IMR-90 (cell line): ENCODE results near the gene TSSK2. TPM values are rescaled to one million over a fixed set of nuclear protein-coding genes. Genes with fewer than 3 reads are reported as not detected.

Experiments
- ATAC-seq: fragments of 200-7000 bp; cut with Tn5 transposase; 2 replicates; pipeline ENCODE4 v1.9.1; 2020; ENCODE audit warnings: low read depth, mild to moderate bottlenecking, moderate library complexity
- BruUV-seq: library from RNA; stranded (reverse); fragments of 400-500 nt; replicated peaks from 2 replicates; lab custom pipeline; 2021; lab: Mats Ljungman, UMichigan
- CTCF ChIA-PET: fragments of 300-600 bp; formaldehyde crosslinking; extraction: SDS; loops from one replicate; lab custom pipeline; 2021; ENCODE audit warnings: antibody characterized with exemption; lab: Yijun Ruan, JAX
- POLR2A ChIA-PET: fragments of 300-600 bp; sonication (Branson Sonifier 250); formaldehyde crosslinking; loops from one replicate; lab custom pipeline; 2022; ENCODE audit warnings: antibody characterized with exemption; ENCODE audit not compliant: unreplicated experiment; lab: Charles Lee
- DNase-seq: peaks from one replicate; pipeline ENCODE4 v3.0.0; 2013
- H2AFZ ChIP-seq: replicated peaks from 2 replicates; pipeline ENCODE3; 2013; ENCODE audit warnings: low read length, mild to moderate bottlenecking; ENCODE audit not compliant: poor library complexity
- H2AK5ac ChIP-seq: 2 replicates; pipeline ENCODE4 v1.6.1; 2013; ENCODE audit warnings: low read depth, low read length, inconsistent platforms
- H2AK9ac ChIP-seq: replicated peaks from 2 replicates; pipeline ENCODE3; 2013; ENCODE audit warnings: mild to moderate bottlenecking, low read depth, low read length, moderate library complexity; ENCODE audit not compliant: poor library complexity
- H2BK120ac ChIP-seq: 2 replicates; pipeline ENCODE4 v1.6.1; 2013; ENCODE audit warnings: low read depth, low read length, inconsistent platforms
- H2BK15ac ChIP-seq: 3 replicates; pipeline ENCODE4 v1.6.1; 2013; ENCODE audit warnings: low read depth, low read length, inconsistent platforms
- H2BK20ac ChIP-seq: 2 replicates; pipeline ENCODE4 v1.6.1; 2013; ENCODE audit warnings: low read depth, mild to moderate bottlenecking, inconsistent platforms, low read length, moderate library complexity
- H2BK5ac ChIP-seq: 2 replicates; pipeline ENCODE4 v1.6.1; 2013; ENCODE audit warnings: mild to moderate bottlenecking, low read depth, low read length, inconsistent platforms; ENCODE audit not compliant: poor library complexity, severe bottlenecking
- H3K14ac ChIP-seq: replicated peaks from 2 replicates; pipeline ENCODE4 v1.6.1; 2013; ENCODE audit warnings: low read depth, low read length, inconsistent platforms
- H3K18ac ChIP-seq: 2 replicates; pipeline ENCODE4 v1.6.1; 2013; ENCODE audit warnings: low read depth, low read length, control low read depth
- H3K23ac ChIP-seq: 2 replicates; pipeline ENCODE4 v1.6.1; 2013; ENCODE audit warnings: low read depth, low read length, inconsistent platforms
- H3K27ac ChIP-seq: 2 replicates; pipeline ENCODE4 v1.5.1; 2013; ENCODE audit warnings: mild to moderate bottlenecking, control low read depth, low read length; ENCODE audit not compliant: insufficient read depth
- H3K27me3 ChIP-seq: 2 replicates; pipeline ENCODE4 v1.6.1; 2013; ENCODE audit warnings: low read length; ENCODE audit not compliant: control insufficient read depth, insufficient read depth
- H3K36me3 ChIP-seq: 2 replicates; pipeline ENCODE4 v1.6.1; 2013; ENCODE audit warnings: low read length, mixed read lengths; ENCODE audit not compliant: control insufficient read depth, insufficient read depth
- H3K4ac ChIP-seq: 2 replicates; pipeline ENCODE4 v1.6.1; 2013; ENCODE audit warnings: low read depth, low read length, inconsistent platforms
- H3K4me1 ChIP-seq: 2 replicates; pipeline ENCODE4 v1.6.1; 2013; ENCODE audit warnings: low read length, mixed read lengths; ENCODE audit not compliant: control insufficient read depth, insufficient read depth
- H3K4me2 ChIP-seq: 2 replicates; pipeline ENCODE4 v1.6.1; 2013; ENCODE audit warnings: low read depth, mild to moderate bottlenecking, control low read depth, low read length, moderate library complexity
- H3K4me3 ChIP-seq: 2 replicates; pipeline ENCODE4 v1.5.1; 2013; ENCODE audit warnings: low read depth, mild to moderate bottlenecking, control low read depth, low read length, moderate library complexity; ENCODE audit not compliant: insufficient read depth
- H3K56ac ChIP-seq: 2 replicates; pipeline ENCODE4 v1.6.1; 2013; ENCODE audit warnings: low read length, inconsistent platforms; ENCODE audit not compliant: insufficient read depth; ENCODE audit errors: extremely low read depth
- H3K79me1 ChIP-seq, 2 experiments: 2 replicates each; pipeline ENCODE4 v1.6.1; 2013; ENCODE audit warnings: low read length in 2 of 2, inconsistent platforms in 1 of 2, low read depth in 1 of 2
- H3K9ac ChIP-seq: 2 replicates; pipeline ENCODE4 v1.6.1; 2013; ENCODE audit warnings: low read depth, low read length, control low read depth
- H3K9me1 ChIP-seq: 2 replicates; pipeline ENCODE4 v1.6.1; 2013; ENCODE audit warnings: low read length, inconsistent platforms; ENCODE audit not compliant: insufficient read depth
- H3K9me3 ChIP-seq: 2 replicates; pipeline ENCODE4 v1.6.1; 2013; ENCODE audit warnings: low read length; ENCODE audit not compliant: control insufficient read depth, insufficient read depth
- H4K20me1 ChIP-seq: 2 replicates; pipeline ENCODE4 v1.6.1; 2013; ENCODE audit warnings: low read length, inconsistent platforms; ENCODE audit not compliant: insufficient read depth
- H4K5ac ChIP-seq: 2 replicates; pipeline ENCODE4 v1.6.1; 2013; ENCODE audit warnings: mild to moderate bottlenecking, low read depth, low read length, control low read depth
- H4K8ac ChIP-seq, 2 experiments: 2 replicates each; pipeline ENCODE4 v1.6.1; 2013; ENCODE audit warnings: low read depth in 2 of 2, low read length in 2 of 2, control low read depth in 1 of 2, inconsistent platforms in 1 of 2
- H4K91ac ChIP-seq: 2 replicates; pipeline ENCODE4 v1.6.1; 2013; ENCODE audit warnings: low read depth, low read length, inconsistent platforms; ENCODE audit not compliant: insufficient read depth
- BHLHE40 ChIP-seq: fragments of 150-350 bp; IDR thresholded peaks from 2 replicates; pipeline ENCODE4 v1.6.1; 2016; ENCODE audit warnings: mild to moderate bottlenecking, low read depth, low read length
- CEBPB ChIP-seq: IDR thresholded peaks from 2 replicates; pipeline ENCODE4 v1.6.1; 2012; ENCODE audit warnings: low read depth, low read length, improper control_type of control experiment
- CHD1 ChIP-seq: IDR thresholded peaks from 2 replicates; pipeline ENCODE4 v1.6.1; 2012; ENCODE audit warnings: low read depth, low read length, improper control_type of control experiment
- FOS ChIP-seq: fragments of 150-350 bp; IDR thresholded peaks from 2 replicates; pipeline ENCODE4 v1.6.1; 2016; ENCODE audit warnings: low read depth, low read length
- MAFK ChIP-seq: IDR thresholded peaks from 2 replicates; pipeline ENCODE4 v1.6.1; 2012; ENCODE audit warnings: low read depth, low read length, improper control_type of control experiment
- MAZ ChIP-seq: IDR thresholded peaks from 2 replicates; pipeline ENCODE4 v1.6.1; 2012; ENCODE audit warnings: low read depth, mild to moderate bottlenecking, low read length, improper control_type of control experiment, moderate library complexity, borderline replicate concordance
- MXI1 ChIP-seq: IDR thresholded peaks from 2 replicates; pipeline ENCODE4 v1.6.1; 2012; ENCODE audit warnings: low read depth, mild to moderate bottlenecking, low read length, moderate library complexity, borderline replicate concordance
- NFE2L2 ChIP-seq: fragments of 150-350 bp; IDR thresholded peaks from 2 replicates; pipeline ENCODE4 v1.6.1; 2016; ENCODE audit warnings: low read depth, mild to moderate bottlenecking, low read length
- POLR2A ChIP-seq: IDR thresholded peaks from 2 replicates; pipeline ENCODE4 v1.6.1; 2012; ENCODE audit warnings: mild to moderate bottlenecking, low read depth, low read length
- RCOR1 ChIP-seq: IDR thresholded peaks from 2 replicates; pipeline ENCODE4 v1.6.1; 2012; ENCODE audit warnings: mild to moderate bottlenecking, low read length, improper control_type of control experiment; ENCODE audit not compliant: insufficient replicate concordance
- RFX5 ChIP-seq: IDR thresholded peaks from 2 replicates; pipeline ENCODE4 v1.8.0; 2012; ENCODE audit warnings: low read depth, mild to moderate bottlenecking, low read length, moderate library complexity
- SMC3 ChIP-seq: fragments of 150-350 bp; IDR thresholded peaks from 2 replicates; pipeline ENCODE4 v1.6.1; 2016; ENCODE audit warnings: low read depth, mild to moderate bottlenecking, antibody characterized with exemption, low read length, moderate library complexity
- WGBS, 2 experiments: methylation state at CpG; one replicate each; pipeline versions ENCODE4 v1.1.5 to v1.1.7; 2013; ENCODE audit warnings: missing lambda C conversion rate in 2 of 2; ENCODE audit not compliant: insufficient read length in 1 of 2; ENCODE audit errors: extremely low coverage in 2 of 2; 5-methylcytosine and 5-hydroxymethylcytosine counted together
- dilution Hi-C: fragments of 300-500 bp; cut with HindIII; formaldehyde crosslinking; loops from one replicate; pipeline ENCODE4 v1.14.3; 2018; ENCODE audit warnings: low sequenced_read_pairs; ENCODE audit not compliant: unreplicated experiment
- in situ Hi-C: fragments of 300-500 bp; cut with MboI; formaldehyde crosslinking; loops from 3 replicates; pipeline ENCODE4 v1.14.3; 2019; ENCODE audit warnings: low sequenced_read_pairs, inconsistent platforms, mixed read lengths
- intact Hi-C: fragments of 100-400 bp; cut with micrococcal nuclease; formaldehyde crosslinking; loops from 2 replicates; pipeline ENCODE4 v1.10.0; 2022
- polyA plus RNA-seq, 3 experiments: library from polyadenylated mRNA; depleted of rRNA; stranded (reverse); fragments of >200 nt; gene quantifications; 2 replicates each; pipeline ENCODE4 v1.2.3, GENCODE V29; 2012; ENCODE audit warnings: low replicate concordance in 1 of 3
- total RNA-seq: library from RNA; depleted of rRNA; stranded (reverse); fragments of >200 nt; gene quantifications from 2 replicates; pipeline ENCODE4 v1.2.3, GENCODE V29; 2012
- TF ChIP-seq, protein P1 (sequence below): fragments of 150-350 bp; IDR thresholded peaks from 2 replicates; pipeline ENCODE4 v1.6.1; 2017; ENCODE audit warnings: mild to moderate bottlenecking, antibody characterized with exemption, low read length, low read depth
- TF ChIP-seq, protein P2 (sequence below): fragments of 150-350 bp; IDR thresholded peaks from 2 replicates; pipeline ENCODE4 v1.6.1; 2016; ENCODE audit warnings: low read depth, mild to moderate bottlenecking, low read length, moderate library complexity, borderline replicate concordance

Gene TSSK2
- total and polyA plus RNA-seq, 2 of the 4 experiments (the other 2 are of a cell fraction): not detected

DNA sequence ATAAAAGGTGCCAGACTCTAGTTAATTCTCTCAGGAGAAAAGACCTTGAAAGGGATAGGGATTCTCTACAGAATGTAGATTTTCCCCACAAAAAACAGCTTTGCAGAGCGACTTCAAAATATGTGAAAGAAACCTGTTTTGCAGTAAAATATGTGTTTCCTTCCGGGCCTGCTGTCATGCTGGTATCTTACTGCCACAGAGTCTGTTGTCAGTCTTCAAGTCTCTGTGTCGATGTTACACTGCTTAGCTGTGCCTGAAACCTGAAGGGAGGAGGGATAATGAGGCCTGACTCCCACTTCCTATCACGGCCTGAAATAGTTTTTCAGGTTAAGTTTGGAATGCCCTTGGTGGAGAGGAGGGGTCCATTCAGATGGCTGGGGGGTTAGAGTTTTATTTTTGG, 7.2 kb upstream of the TSSK2 start (continued):
- TF ChIP-seq, protein P1, sequence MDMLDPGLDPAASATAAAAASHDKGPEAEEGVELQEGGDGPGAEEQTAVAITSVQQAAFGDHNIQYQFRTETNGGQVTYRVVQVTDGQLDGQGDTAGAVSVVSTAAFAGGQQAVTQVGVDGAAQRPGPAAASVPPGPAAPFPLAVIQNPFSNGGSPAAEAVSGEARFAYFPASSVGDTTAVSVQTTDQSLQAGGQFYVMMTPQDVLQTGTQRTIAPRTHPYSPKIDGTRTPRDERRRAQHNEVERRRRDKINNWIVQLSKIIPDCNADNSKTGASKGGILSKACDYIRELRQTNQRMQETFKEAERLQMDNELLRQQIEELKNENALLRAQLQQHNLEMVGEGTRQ: no peak
- TF ChIP-seq MAZ (no peak), BHLHE40 (no peak)

DNA sequence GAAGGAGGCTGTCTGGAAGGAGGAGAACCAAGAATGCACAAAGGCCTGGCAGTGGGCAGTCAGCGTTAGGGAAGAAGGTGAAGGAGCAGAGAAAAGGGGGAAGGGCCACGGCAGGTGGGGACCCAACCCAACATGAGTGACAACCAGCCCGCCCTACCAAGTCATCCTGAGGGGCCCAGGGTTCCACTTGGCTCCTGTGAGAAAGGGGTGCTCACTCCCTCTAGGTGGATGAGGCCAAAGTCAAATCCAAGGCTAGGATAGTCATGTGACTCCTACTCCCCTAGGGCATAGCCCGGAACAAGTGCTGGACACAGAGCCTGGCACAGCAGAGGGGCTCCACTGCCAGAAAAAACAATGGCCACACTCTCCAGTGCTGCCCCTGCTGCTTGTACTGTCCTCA, 6.7 kb upstream of the TSSK2 start:
- no peaks in the 10 kb centered on the region for H3K9me3 ChIP-seq
- no peak overlapping the region for H3K14ac ChIP-seq
- BruUV-seq: no TSS peak
- TF ChIP-seq MXI1: no peak
- TF ChIP-seq CEBPB: no peak
- TF ChIP-seq RFX5: no peak
- TF ChIP-seq, protein P2, sequence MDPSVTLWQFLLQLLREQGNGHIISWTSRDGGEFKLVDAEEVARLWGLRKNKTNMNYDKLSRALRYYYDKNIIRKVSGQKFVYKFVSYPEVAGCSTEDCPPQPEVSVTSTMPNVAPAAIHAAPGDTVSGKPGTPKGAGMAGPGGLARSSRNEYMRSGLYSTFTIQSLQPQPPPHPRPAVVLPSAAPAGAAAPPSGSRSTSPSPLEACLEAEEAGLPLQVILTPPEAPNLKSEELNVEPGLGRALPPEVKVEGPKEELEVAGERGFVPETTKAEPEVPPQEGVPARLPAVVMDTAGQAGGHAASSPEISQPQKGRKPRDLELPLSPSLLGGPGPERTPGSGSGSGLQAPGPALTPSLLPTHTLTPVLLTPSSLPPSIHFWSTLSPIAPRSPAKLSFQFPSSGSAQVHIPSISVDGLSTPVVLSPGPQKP: no peak
- TF ChIP-seq MAZ: no peak
- TF ChIP-seq CHD1: no peak
- TF ChIP-seq MAFK: no peak
- no peak for TF ChIP-seq RCOR1
- TF ChIP-seq FOS: no peak
- TF ChIP-seq POLR2A: no peak
- TF ChIP-seq BHLHE40: no peak
- no peak for TF ChIP-seq NFE2L2
- TF ChIP-seq, protein P1: no peak
- no peak for TF ChIP-seq SMC3
- no peak overlapping the region for H4K8ac ChIP-seq
- H2AK9ac ChIP-seq: peak overlapping the region; percentile 16
- H4K5ac ChIP-seq: no peak overlapping the region
- peaks cover 12% of the 10 kb centered on the region for H3K4me1 ChIP-seq
- no peak overlapping the region for H2BK20ac ChIP-seq
- H2AFZ ChIP-seq: no peak overlapping the region
- no peak overlapping the region for H3K23ac ChIP-seq
- H3K4me2 ChIP-seq: no peak overlapping the region
- no peak overlapping the region for H3K56ac ChIP-seq
- no peak overlapping the region for H3K4me3 ChIP-seq
- intact Hi-C loops: loop anchor here (5.0 kb wide), 1 partner anchor 62 kb away; no protein-coding TSS in a partner anchor
- DNase-seq (no peak), ATAC-seq (no peak)
- no peak overlapping the region for H3K18ac ChIP-seq
- no peak overlapping the region for H2BK120ac ChIP-seq
- no peak overlapping the region for H3K9ac ChIP-seq
- H2BK5ac ChIP-seq: no peak overlapping the region
- CTCF ChIA-PET: no interaction called here
- POLR2A ChIA-PET: no interaction called here
- no peak overlapping the region for H2AK5ac ChIP-seq
- H4K20me1 ChIP-seq: peaks cover 24% of the 10 kb centered on the region
- no CpG with 5 or more reads among the region's 4 CpGs for WGBS, 2 experiments
- H4K91ac ChIP-seq: no peak overlapping the region
- peaks cover 3 to 24% of the 10 kb centered on the region in 2 experiments; a peak in 3 of 4 replicates for H3K79me1 ChIP-seq
- H3K4ac ChIP-seq: no peak overlapping the region
- no peak overlapping the region for H3K27ac ChIP-seq
- no peaks in the 10 kb centered on the region for H3K27me3 ChIP-seq
- no peaks in the 10 kb centered on the region for H3K36me3 ChIP-seq
- dilution Hi-C loops: no loop called here
- peaks cover 13% of the 10 kb centered on the region for H3K9me1 ChIP-seq
- H2BK15ac ChIP-seq: no peak overlapping the region
- in situ Hi-C loops: no loop called here
